GM12874 (cell line): ENCODE measurements around the gene ANO2.

Source experiments
- CTCF ChIP-seq: IDR thresholded peaks from 2 replicates; pipeline ENCODE4 v1.5.1; 2011; ENCODE audit warnings: low read depth, mild to moderate bottlenecking, control low read depth, low read length, moderate library complexity; ENCODE audit not compliant: insufficient read depth

ANO2 gene

GRCh38 chr12:5746036-5746908 lies 198.8 kb downstream of the ANO2 start:
- no peak for TF ChIP-seq CTCF

- peak; percentile 90 for TF ChIP-seq CTCF
Observed at GRCh38 chr12:5745251-5745888, 199.7 kb downstream of the ANO2 start.

GRCh38 chr12:5742258-5742657 lies 202.8 kb downstream of the ANO2 start:
- no peak for TF ChIP-seq CTCF

GRCh38 chr12:5739917-5740316 lies 205.1 kb downstream of the ANO2 start:
- no peak for TF ChIP-seq CTCF

GRCh38 chr12:5737778-5738177 lies 207.3 kb downstream of the ANO2 start:
- TF ChIP-seq CTCF = no peak

- no peak for TF ChIP-seq CTCF
Observed at GRCh38 chr12:5736527-5736926, 208.5 kb downstream of the ANO2 start.

- TF ChIP-seq CTCF = no peak
Observed at GRCh38 chr12:5736016-5736415, 209.0 kb downstream of the ANO2 start.
